HCT116 (cell line): ENCODE results near the gene PRKAG2. TPM values are rescaled to one million over a fixed set of nuclear protein-coding genes. Genes with fewer than 3 reads are reported as not detected.

Source experiments
- ATAC-seq: fragments of 200-7000 bp; cut with Tn5 transposase; 2 replicates; pipeline ENCODE4 v1.9.1; 2020; ENCODE audit warnings: mild to moderate bottlenecking, moderate library complexity
- BruUV-seq: library from RNA; stranded (reverse); fragments of 400-500 nt; replicated peaks from 2 replicates; lab custom pipeline; 2021; lab: Mats Ljungman, UMichigan
- CTCF ChIA-PET: fragments of 300-600 bp; sonication (Branson Sonifier 250); formaldehyde crosslinking; loops from one replicate; lab custom pipeline; 2021; ENCODE audit warnings: antibody characterized with exemption; lab: Charles Lee
- POLR2A ChIA-PET: fragments of 300-600, 350-600 bp; sonication (Branson Sonifier 250); formaldehyde crosslinking; loops from one replicate; lab custom pipeline; 2021; ENCODE audit warnings: antibody characterized with exemption; lab: Charles Lee
- RAD21 ChIA-PET, 2 experiments: fragments of 300-600 bp; sonication (Branson Sonifier 250); formaldehyde crosslinking; loops; one replicate each; lab custom pipeline; 2023; ENCODE audit warnings: low total read pairs in 2 of 2; ENCODE audit not compliant: uncharacterized antibody in 2 of 2, unreplicated experiment in 2 of 2, low non-redundant PET in 1 of 2; lab: Charles Lee
- DNase-seq: peaks from one replicate; pipeline ENCODE4 v3.0.0-alpha.2; 2010; ENCODE audit warnings: low read depth, low spot score
- H2AFZ ChIP-seq: fragments of 200-600 bp; shearing (Covaris generic), sonication (generic); 2 replicates; pipeline ENCODE4 v1.6.1; 2017; ENCODE audit warnings: low read depth, mixed run types, mixed read lengths, antibody characterized with exemption, low read length; ENCODE audit not compliant: poor library complexity, severe bottlenecking
- H3K27ac ChIP-seq: 2 replicates; pipeline ENCODE4 v1.5.1; 2012; ENCODE audit warnings: low read depth, low read length
- H3K27me3 ChIP-seq: fragments of 200-600 bp; sonication (generic); 2 replicates; pipeline ENCODE4 v1.6.1; 2016; ENCODE audit warnings: mixed run types, low read length, mixed read lengths; ENCODE audit not compliant: insufficient read depth
- H3K36me3 ChIP-seq, 2 experiments: fragments of 200-500 bp in 1 of 2; fragments of 200-600 bp in 1 of 2; sonication (Bioruptor generic) in 1 of 2; sonication (generic) in 1 of 2; 2 replicates each; pipeline versions ENCODE4 v1.5.1 to v1.6.1; 2014 to 2016; ENCODE audit warnings: low read length in 2 of 2, inconsistent platforms in 1 of 2, mixed read lengths in 1 of 2, mixed run types in 1 of 2; ENCODE audit not compliant: insufficient read depth in 2 of 2, control insufficient read depth in 1 of 2
- H3K4me1 ChIP-seq, 2 experiments: fragments of 200-600 bp in 1 of 2; sonication (generic) in 1 of 2; 2 replicates each; pipeline versions ENCODE4 v1.5.1 to v1.6.1; 2012 to 2017; ENCODE audit warnings: low read length in 2 of 2, inconsistent platforms in 1 of 2, mild to moderate bottlenecking in 1 of 2, mixed read lengths in 1 of 2, mixed run types in 1 of 2, moderate library complexity in 1 of 2; ENCODE audit not compliant: insufficient read depth in 2 of 2, control insufficient read depth in 1 of 2
- H3K4me2 ChIP-seq: fragments of 200-600 bp; sonication (generic); 2 replicates; pipeline ENCODE4 v1.6.1; 2017; ENCODE audit warnings: mixed run types, low read length, mixed read lengths
- H3K4me3 ChIP-seq, 2 experiments: fragments of 200-600 bp in 1 of 2; sonication (generic) in 1 of 2; replicated peaks in 1 of 2; 2 replicates each; pipeline ENCODE4 v1.5.1; 2011 to 2016; ENCODE audit warnings: low read length in 2 of 2, control low read depth in 1 of 2, low read depth in 1 of 2, mild to moderate bottlenecking in 1 of 2, mixed read lengths in 1 of 2, mixed run types in 1 of 2
- H3K79me2 ChIP-seq: fragments of 200-600 bp; sonication (generic); 2 replicates; pipeline ENCODE4 v1.6.1; 2017; ENCODE audit warnings: mild to moderate bottlenecking, mixed run types, low read length, moderate library complexity, mixed read lengths; ENCODE audit not compliant: insufficient read depth
- H3K9ac ChIP-seq: fragments of 200-600 bp; sonication (generic); 2 replicates; pipeline ENCODE4 v1.6.1; 2016; ENCODE audit warnings: low read length, mixed read lengths
- H3K9me2 ChIP-seq: fragments of 200-600 bp; sonication (generic), shearing (Covaris generic); 2 replicates; pipeline ENCODE4 v1.6.1; 2017; ENCODE audit warnings: mixed run types, mild to moderate bottlenecking, moderate library complexity; ENCODE audit not compliant: insufficient read depth
- H3K9me3 ChIP-seq, 2 experiments: fragments of 200-500 bp in 1 of 2; fragments of 200-600 bp in 1 of 2; sonication (Bioruptor generic) in 1 of 2; sonication (generic) in 1 of 2; 2 replicates each; pipeline ENCODE4 v1.6.1; 2014 to 2017; ENCODE audit warnings: low read length in 2 of 2, mixed read lengths in 2 of 2, inconsistent platforms in 1 of 2, low read depth in 1 of 2, mild to moderate bottlenecking in 1 of 2, mixed run types in 1 of 2, moderate library complexity in 1 of 2; ENCODE audit not compliant: control insufficient read depth in 1 of 2, insufficient read depth in 1 of 2
- H4K20me1 ChIP-seq: fragments of 200-600 bp; sonication (generic), shearing (Covaris generic); 2 replicates; pipeline ENCODE4 v1.6.1; 2017; ENCODE audit warnings: mixed run types, mild to moderate bottlenecking, moderate library complexity; ENCODE audit not compliant: insufficient read depth
- CEBPB ChIP-seq: IDR thresholded peaks from 2 replicates; pipeline ENCODE4 v1.6.1; 2012; ENCODE audit warnings: low read depth
- EZH2 ChIP-seq: fragments of 200-600 bp; sonication (generic); IDR thresholded peaks from 2 replicates; pipeline ENCODE4 v1.6.1; 2017; ENCODE audit warnings: antibody characterized with exemption, mixed run types
- EZH2phosphoT487 ChIP-seq: fragments of 200-600 bp; IDR thresholded peaks from 2 replicates; pipeline ENCODE4 v1.6.1; 2018; ENCODE audit warnings: antibody characterized with exemption, borderline replicate concordance
- JUND ChIP-seq: IDR thresholded peaks from 2 replicates; pipeline ENCODE4 v1.6.1; 2012
- POLR2A ChIP-seq: IDR thresholded peaks from 2 replicates; pipeline ENCODE4 v1.7.0; 2011; ENCODE audit warnings: borderline replicate concordance; ENCODE audit not compliant: insufficient read depth, insufficient read length; ENCODE audit errors: extremely low read depth
- SP1 ChIP-seq: IDR thresholded peaks from 2 replicates; pipeline ENCODE4 v1.6.1; 2012; ENCODE audit warnings: low read depth
- TCF7L2 ChIP-seq: IDR thresholded peaks from 2 replicates; pipeline ENCODE4 v1.7.0; 2011; ENCODE audit warnings: borderline replicate concordance, inconsistent platforms; ENCODE audit not compliant: insufficient read depth, insufficient read length; ENCODE audit errors: extremely low read depth
- YY1 ChIP-seq: IDR thresholded peaks from 2 replicates; pipeline ENCODE4 v1.6.1; 2011; ENCODE audit warnings: low read length, low read depth, moderate library complexity, mild to moderate bottlenecking; ENCODE audit not compliant: insufficient replicate concordance; ENCODE audit errors: extremely low read depth
- ZFX ChIP-seq: fragments of 450-650 bp; IDR thresholded peaks from 2 replicates; pipeline ENCODE4 v1.6.1; 2017
- intact Hi-C: fragments of 100-400 bp; cut with micrococcal nuclease; formaldehyde crosslinking; loops from 2 replicates; pipeline ENCODE4 v1.10.0; 2022
- total RNA-seq: library from RNA; stranded (reverse); gene quantifications from one replicate; pipeline ENCODE4 v1.2.1, GENCODE V29; 2021; ENCODE audit not compliant: unreplicated experiment
- TF ChIP-seq, protein P1 (sequence below): IDR thresholded peaks from 2 replicates; pipeline ENCODE4 v1.6.1; 2012
- TF ChIP-seq, protein P2 (sequence below): IDR thresholded peaks from 2 replicates; pipeline ENCODE4 v1.6.1; 2012; ENCODE audit warnings: low read depth

The PRKAG2 gene
- total RNA-seq, 1 experiment from 2014 or later: 23.6 TPM

DNA sequence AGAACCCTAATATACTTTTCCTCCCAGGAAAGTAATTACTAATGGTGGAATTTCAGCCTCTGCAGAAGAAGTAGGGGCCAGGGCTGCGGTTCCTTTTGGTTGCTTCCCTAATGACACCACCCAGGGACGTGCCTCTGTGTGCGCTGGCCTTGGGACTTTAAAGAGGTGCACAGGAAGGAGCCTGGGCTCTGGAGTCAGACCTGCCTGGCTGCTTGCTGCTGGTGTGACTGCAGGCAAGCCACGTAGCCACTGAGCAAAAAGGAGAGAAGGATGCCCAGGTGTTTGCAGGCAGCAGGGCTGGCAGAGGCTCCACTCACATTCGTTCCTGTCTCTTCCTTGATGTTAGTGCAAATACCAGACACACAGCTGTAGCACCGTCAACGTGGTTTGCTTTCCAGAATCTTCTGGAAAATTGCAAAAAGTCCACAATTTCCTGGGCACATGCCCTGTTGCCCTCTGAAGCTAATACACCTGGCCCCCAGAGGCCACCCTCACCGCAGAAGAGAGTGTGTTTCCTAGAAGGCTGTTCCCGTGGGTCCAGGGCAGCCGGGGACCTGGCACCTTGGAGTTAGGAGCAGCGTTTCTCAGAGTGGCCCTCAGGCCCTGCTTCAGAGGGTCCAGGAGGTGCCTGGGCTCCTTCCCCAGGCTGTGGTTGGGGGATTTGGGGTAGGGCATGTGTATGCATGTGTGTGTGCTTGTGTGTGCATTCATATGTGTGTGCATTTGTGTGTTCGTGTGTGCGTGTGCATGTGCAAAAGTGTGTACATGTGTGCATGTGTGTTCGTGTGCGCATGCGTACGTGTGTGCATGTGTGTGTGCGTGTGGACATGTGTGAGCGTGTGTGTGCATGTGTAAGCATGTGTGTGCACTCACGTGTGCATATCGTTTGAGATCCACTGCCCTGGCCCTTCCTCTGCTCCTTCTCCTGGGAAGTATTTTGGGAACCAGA, 12.8 kb upstream of the PRKAG2 start:
- H3K27me3 ChIP-seq: peaks cover 33% of the 10 kb centered on the region; the same call in 1 of the 2 replicates
- POLR2A ChIA-PET: no interaction called here
- BruUV-seq: no TSS peak

More for the DNA sequence above, 12.8 kb upstream of the PRKAG2 start:
- ATAC-seq (no peak), DNase-seq (no peak)
- Histone ChIP-seq H3K9me2 (no peaks in the 10 kb centered on the region), H3K9me3 (no peaks in the 10 kb centered on the region), H3K4me1 (peaks cover 3 to 7% of the 10 kb centered on the region in 2 experiments; a peak in 2 of 4 replicates), H2AFZ (no peak overlapping the region), H3K4me3 (no peak overlapping the region), H3K9ac (no peak overlapping the region), H3K79me2 (no peaks in the 10 kb centered on the region), H3K4me2 (no peak overlapping the region), H3K36me3 (no peaks in the 10 kb centered on the region), H4K20me1 (no peaks in the 10 kb centered on the region), H3K27ac (no peak overlapping the region)
- TF ChIP-seq TCF7L2: no peak
- no peak for TF ChIP-seq YY1
- no peak for TF ChIP-seq JUND
- no peak for TF ChIP-seq CEBPB
- no peak for TF ChIP-seq EZH2
- TF ChIP-seq, protein P1, sequence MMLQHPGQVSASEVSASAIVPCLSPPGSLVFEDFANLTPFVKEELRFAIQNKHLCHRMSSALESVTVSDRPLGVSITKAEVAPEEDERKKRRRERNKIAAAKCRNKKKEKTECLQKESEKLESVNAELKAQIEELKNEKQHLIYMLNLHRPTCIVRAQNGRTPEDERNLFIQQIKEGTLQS: no peak
- TF ChIP-seq ZFX: no peak
- TF ChIP-seq, protein P2, sequence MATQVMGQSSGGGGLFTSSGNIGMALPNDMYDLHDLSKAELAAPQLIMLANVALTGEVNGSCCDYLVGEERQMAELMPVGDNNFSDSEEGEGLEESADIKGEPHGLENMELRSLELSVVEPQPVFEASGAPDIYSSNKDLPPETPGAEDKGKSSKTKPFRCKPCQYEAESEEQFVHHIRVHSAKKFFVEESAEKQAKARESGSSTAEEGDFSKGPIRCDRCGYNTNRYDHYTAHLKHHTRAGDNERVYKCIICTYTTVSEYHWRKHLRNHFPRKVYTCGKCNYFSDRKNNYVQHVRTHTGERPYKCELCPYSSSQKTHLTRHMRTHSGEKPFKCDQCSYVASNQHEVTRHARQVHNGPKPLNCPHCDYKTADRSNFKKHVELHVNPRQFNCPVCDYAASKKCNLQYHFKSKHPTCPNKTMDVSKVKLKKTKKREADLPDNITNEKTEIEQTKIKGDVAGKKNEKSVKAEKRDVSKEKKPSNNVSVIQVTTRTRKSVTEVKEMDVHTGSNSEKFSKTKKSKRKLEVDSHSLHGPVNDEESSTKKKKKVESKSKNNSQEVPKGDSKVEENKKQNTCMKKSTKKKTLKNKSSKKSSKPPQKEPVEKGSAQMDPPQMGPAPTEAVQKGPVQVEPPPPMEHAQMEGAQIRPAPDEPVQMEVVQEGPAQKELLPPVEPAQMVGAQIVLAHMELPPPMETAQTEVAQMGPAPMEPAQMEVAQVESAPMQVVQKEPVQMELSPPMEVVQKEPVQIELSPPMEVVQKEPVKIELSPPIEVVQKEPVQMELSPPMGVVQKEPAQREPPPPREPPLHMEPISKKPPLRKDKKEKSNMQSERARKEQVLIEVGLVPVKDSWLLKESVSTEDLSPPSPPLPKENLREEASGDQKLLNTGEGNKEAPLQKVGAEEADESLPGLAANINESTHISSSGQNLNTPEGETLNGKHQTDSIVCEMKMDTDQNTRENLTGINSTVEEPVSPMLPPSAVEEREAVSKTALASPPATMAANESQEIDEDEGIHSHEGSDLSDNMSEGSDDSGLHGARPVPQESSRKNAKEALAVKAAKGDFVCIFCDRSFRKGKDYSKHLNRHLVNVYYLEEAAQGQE: no peak
- TF ChIP-seq POLR2A: no peak
- TF ChIP-seq SP1: no peak
- no peak for TF ChIP-seq EZH2phosphoT487
- intact Hi-C loops: no loop called here
- ChIA-PET RAD21 (no interaction called here), CTCF (no interaction called here)
